CD4-positive, alpha-beta T cell (primary cell): ENCODE results near the gene B4GAT1. TPM values are rescaled to one million over a fixed set of nuclear protein-coding genes. Genes with fewer than 3 reads are reported as not detected.

Source experiments
- ATAC-seq: fragments of 200-7000 bp; cut with Tn5 transposase; one replicate; pipeline ENCODE4 v1.10.0; 2022; ENCODE audit warnings: mild to moderate bottlenecking; ENCODE audit not compliant: poor library complexity
- CTCF ChIA-PET: fragments of 350-600 bp; sonication (Branson Sonifier 250); formaldehyde crosslinking; loops from one replicate; lab custom pipeline; 2021; ENCODE audit warnings: antibody characterized with exemption, inconsistent platforms; lab: Charles Lee
- POLR2A ChIA-PET: fragments of 350-600 bp; sonication (Branson Sonifier 250); formaldehyde crosslinking; loops from one replicate; lab custom pipeline; 2021; ENCODE audit warnings: antibody characterized with exemption, inconsistent platforms; lab: Charles Lee
- DNase-seq, 14 experiments: peaks; one replicate each; pipeline ENCODE4 v3.0.0-alpha.2; 2013 to 2020; ENCODE audit warnings: mixed read lengths in 2 of 14
- H3K27ac ChIP-seq, 2 donors: one replicate each; pipeline versions ENCODE4 v1.5.1 to v1.7.0; 2013; ENCODE audit warnings: low read length in 2 of 2, low read depth in 1 of 2, mild to moderate bottlenecking in 1 of 2
- H3K27me3 ChIP-seq, 2 experiments: 1 replicate in 1 of 2; 2 replicates in 1 of 2; pipeline versions ENCODE4 v1.6.1 to v1.7.0; 2013; ENCODE audit warnings: low read length in 2 of 2, control low read depth in 1 of 2, mild to moderate bottlenecking in 1 of 2, moderate library complexity in 1 of 2; ENCODE audit not compliant: insufficient read depth in 2 of 2, control insufficient read depth in 1 of 2
- H3K36me3 ChIP-seq: one replicate; pipeline ENCODE4 v1.6.1; 2013; ENCODE audit warnings: low read length, control low read depth; ENCODE audit not compliant: insufficient read depth
- H3K4me1 ChIP-seq: one replicate; pipeline ENCODE4 v1.6.1; 2013; ENCODE audit warnings: low read length, control low read depth; ENCODE audit not compliant: insufficient read depth
- H3K4me3 ChIP-seq: one replicate; pipeline ENCODE4 v1.5.1; 2013; ENCODE audit warnings: mild to moderate bottlenecking, low read length, moderate library complexity
- H3K9me3 ChIP-seq, 2 experiments: 1 replicate in 1 of 2; 2 replicates in 1 of 2; pipeline versions ENCODE4 v1.6.1 to v1.7.0; 2013; ENCODE audit warnings: low read length in 2 of 2, mild to moderate bottlenecking in 2 of 2, control low read depth in 1 of 2, moderate library complexity in 1 of 2; ENCODE audit not compliant: control insufficient read depth in 1 of 2, insufficient read depth in 1 of 2
- H3K27ac Mint-ChIP-seq: one replicate; pipeline ENCODE4 v1.8.0; 2020; ENCODE audit warnings: mixed read lengths
- H3K27me3 Mint-ChIP-seq: one replicate; pipeline ENCODE4 v1.8.0; 2021; ENCODE audit warnings: mixed read lengths
- H3K36me3 Mint-ChIP-seq: one replicate; pipeline ENCODE4 v1.8.0; 2021; ENCODE audit warnings: low read depth, mixed read lengths
- H3K4me1 Mint-ChIP-seq: one replicate; pipeline ENCODE4 v1.8.0; 2021; ENCODE audit warnings: low read depth, mixed read lengths
- H3K4me3 Mint-ChIP-seq: one replicate; pipeline ENCODE4 v1.8.0; 2020; ENCODE audit warnings: mild to moderate bottlenecking, mixed read lengths
- H3K9me3 Mint-ChIP-seq: one replicate; pipeline ENCODE4 v1.8.0; 2020; ENCODE audit warnings: mixed read lengths
- intact Hi-C, 2 experiments: fragments of 100-400 bp; cut with DNase I in 1 of 2; cut with micrococcal nuclease in 1 of 2; formaldehyde crosslinking; loops; one replicate each; pipeline versions ENCODE4 v1.15.1 to v1.9.0; 2023 to 2025; cut with DNase I, micrococcal nuclease
- total RNA-seq, 174 experiments: library from RNA in 2 of 174; stranded (reverse) in 2 of 174; gene quantifications; one replicate each; pipeline ENCODE4 v1.2.3 and lab custom pipeline; 2021 to 2026
- TF ChIP-seq, protein P1 (sequence below): fragments of 200-600 bp; IDR thresholded peaks from one replicate; pipeline ENCODE4 v1.8.0; 2022; ENCODE audit warnings: antibody characterized with exemption, mild to moderate bottlenecking

Gene B4GAT1
- total RNA-seq, 2 experiments from 2014 or later = 1.9 to 2.0 TPM

DNA sequence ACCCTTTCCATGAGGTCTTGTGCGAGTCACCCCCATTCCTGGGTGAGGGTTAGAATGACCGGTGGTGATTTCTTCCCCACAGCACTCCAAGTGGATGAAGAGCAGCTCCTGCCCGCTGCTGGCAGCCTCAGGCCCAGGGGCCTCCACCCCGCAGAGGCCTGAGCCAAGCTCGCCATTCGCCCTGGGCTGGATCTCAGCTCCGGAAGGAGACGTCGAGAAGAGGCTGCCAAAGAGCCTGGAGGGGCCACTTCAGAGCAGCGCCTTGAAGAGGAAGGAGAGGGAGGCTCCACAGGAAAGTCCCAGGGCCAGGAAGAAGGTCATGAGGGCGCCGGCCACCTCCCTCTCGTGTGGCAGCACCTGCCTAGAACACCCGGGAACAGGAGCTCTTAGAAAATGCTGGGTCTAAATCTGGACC, 15.8 kb upstream of the B4GAT1 start:
- no peaks in the 10 kb centered on the region for H3K4me1 ChIP-seq
- ChIA-PET POLR2A (interaction anchor here (0.7 to 1.3 kb wide), 4 partner anchors 9 to 480 kb away, joined by 3 to 4 read pairs (median 3); partner anchors contain the start of gene SLC29A2), CTCF (interaction anchor here (1.5 to 2.7 kb wide), 4 partner anchors 19 to 51 kb away, joined by 4 to 14 read pairs (median 9); partner anchors contain the start of gene BRMS1)
- Mint-ChIP-seq H3K36me3 (no peaks in the 10 kb centered on the region), H3K27me3 (no peaks in the 10 kb centered on the region), H3K4me1 (no peaks in the 10 kb centered on the region), H3K4me3 (no peak overlapping the region), H3K9me3 (no peaks in the 10 kb centered on the region), H3K27ac (no peak overlapping the region)
- H3K4me3 ChIP-seq = no peak overlapping the region
- no peaks in the 10 kb centered on the region for H3K27me3 ChIP-seq
- TF ChIP-seq, protein P1, sequence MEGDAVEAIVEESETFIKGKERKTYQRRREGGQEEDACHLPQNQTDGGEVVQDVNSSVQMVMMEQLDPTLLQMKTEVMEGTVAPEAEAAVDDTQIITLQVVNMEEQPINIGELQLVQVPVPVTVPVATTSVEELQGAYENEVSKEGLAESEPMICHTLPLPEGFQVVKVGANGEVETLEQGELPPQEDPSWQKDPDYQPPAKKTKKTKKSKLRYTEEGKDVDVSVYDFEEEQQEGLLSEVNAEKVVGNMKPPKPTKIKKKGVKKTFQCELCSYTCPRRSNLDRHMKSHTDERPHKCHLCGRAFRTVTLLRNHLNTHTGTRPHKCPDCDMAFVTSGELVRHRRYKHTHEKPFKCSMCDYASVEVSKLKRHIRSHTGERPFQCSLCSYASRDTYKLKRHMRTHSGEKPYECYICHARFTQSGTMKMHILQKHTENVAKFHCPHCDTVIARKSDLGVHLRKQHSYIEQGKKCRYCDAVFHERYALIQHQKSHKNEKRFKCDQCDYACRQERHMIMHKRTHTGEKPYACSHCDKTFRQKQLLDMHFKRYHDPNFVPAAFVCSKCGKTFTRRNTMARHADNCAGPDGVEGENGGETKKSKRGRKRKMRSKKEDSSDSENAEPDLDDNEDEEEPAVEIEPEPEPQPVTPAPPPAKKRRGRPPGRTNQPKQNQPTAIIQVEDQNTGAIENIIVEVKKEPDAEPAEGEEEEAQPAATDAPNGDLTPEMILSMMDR = no peak
- H3K9me3 ChIP-seq = no peaks in the 10 kb centered on the region
- H3K36me3 ChIP-seq = peaks cover 8% of the 10 kb centered on the region
- no peak overlapping the region for H3K27ac ChIP-seq
- DNase-seq = no peak
- ATAC-seq = no peak
- intact Hi-C loops = no loop called here

DNA sequence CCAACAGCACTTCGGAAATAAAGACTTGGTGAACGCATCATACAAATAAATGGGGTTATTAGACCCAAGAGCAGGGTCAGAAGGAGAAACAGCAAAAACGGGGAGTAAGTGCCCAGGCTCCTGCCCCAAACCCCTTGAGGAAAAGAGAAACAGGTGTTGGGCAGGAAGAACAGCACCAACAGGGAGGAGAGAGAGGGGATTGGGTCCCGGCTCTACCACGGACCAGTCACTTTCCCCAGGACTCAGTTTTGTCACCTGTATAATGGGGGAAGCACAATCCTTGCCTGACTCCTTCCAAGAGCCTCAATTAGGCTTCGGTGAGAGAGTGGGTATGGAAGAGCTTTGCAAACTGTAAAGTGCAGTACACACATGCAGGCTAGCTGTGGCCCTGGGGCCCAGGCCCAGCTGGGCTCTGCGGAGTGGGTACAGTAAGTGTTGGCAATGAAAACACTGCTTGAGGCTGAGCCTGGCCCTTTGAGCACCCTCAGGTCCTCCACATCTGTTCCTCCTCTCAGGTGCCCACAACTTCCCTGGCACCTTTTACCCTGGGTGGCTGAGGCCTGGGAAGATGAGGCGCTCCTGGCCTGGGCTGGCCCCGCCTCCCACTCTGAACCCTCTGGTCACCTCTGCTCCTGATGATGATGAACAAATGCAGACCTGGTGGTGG, 15.2 kb upstream of the B4GAT1 start:
- H3K4me3 ChIP-seq = no peak overlapping the region
- H3K4me3 Mint-ChIP-seq = no peak overlapping the region
- intact Hi-C loops = no loop called here
- no peaks in the 10 kb centered on the region for H3K27me3 Mint-ChIP-seq
- no peaks in the 10 kb centered on the region for H3K9me3 Mint-ChIP-seq
- H3K4me1 ChIP-seq = no peaks in the 10 kb centered on the region
- no peaks in the 10 kb centered on the region for H3K9me3 ChIP-seq
- H3K4me1 Mint-ChIP-seq = no peaks in the 10 kb centered on the region
- DNase-seq (no peak), ATAC-seq (no peak)
- TF ChIP-seq, protein P1 = no peak
- no peaks in the 10 kb centered on the region for H3K36me3 Mint-ChIP-seq
- ChIA-PET POLR2A (interaction anchor here (1.1 to 1.5 kb wide), 2 partner anchors 9 to 24 kb away, joined by 3 read pairs; partner anchors contain the start of gene SLC29A2), CTCF (interaction anchor here (1.5 to 2.7 kb wide), 3 partner anchors 24 to 51 kb away, joined by 9 to 14 read pairs (median 9); no protein-coding TSS in a partner anchor)
- no peak overlapping the region for H3K27ac Mint-ChIP-seq
- H3K27ac ChIP-seq = no peak overlapping the region
- no peaks in the 10 kb centered on the region for H3K27me3 ChIP-seq
- peaks cover 8% of the 10 kb centered on the region for H3K36me3 ChIP-seq

DNA sequence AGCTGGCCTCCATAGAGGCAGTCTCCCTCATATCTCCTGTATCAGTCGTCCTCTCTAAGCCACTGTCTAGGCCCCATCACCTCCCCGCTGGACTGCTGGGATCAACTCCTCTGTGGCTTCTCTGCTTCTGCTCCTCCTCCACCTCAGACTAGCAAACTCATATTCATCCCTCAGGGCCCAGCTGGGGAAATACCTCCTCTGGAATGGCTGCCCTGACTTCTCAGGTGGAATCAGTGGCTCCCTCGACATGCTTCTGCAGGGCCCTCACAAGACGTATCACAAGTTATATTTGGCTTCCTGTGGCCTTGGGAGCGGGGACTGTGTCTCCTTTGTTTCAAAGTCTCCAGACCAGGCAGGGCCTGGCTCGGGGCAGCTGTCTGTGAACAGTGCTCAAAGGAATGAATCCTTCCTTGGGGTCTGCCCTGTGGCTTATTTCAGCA, 14.1 kb upstream of the B4GAT1 start:
- Histone ChIP-seq H3K36me3 (peaks cover 8% of the 10 kb centered on the region), H3K27me3 (no peaks in the 10 kb centered on the region), H3K4me3 (no peak overlapping the region), H3K9me3 (no peaks in the 10 kb centered on the region), H3K27ac (no peak overlapping the region), H3K4me1 (no peaks in the 10 kb centered on the region)
- intact Hi-C loops = no loop called here
- Mint-ChIP-seq H3K27me3 (no peaks in the 10 kb centered on the region), H3K9me3 (no peaks in the 10 kb centered on the region), H3K27ac (no peak overlapping the region), H3K4me1 (no peaks in the 10 kb centered on the region), H3K36me3 (no peaks in the 10 kb centered on the region), H3K4me3 (no peak overlapping the region)
- no peak for DNase-seq
- CTCF ChIA-PET = no interaction called here
- ATAC-seq = no peak
- POLR2A ChIA-PET = interaction anchor here (0.7 to 1.5 kb wide), 3 partner anchors 10 to 1494 kb away, joined by 3 read pairs; partner anchors contain the start of gene SLC29A2
- TF ChIP-seq, protein P1 = no peak
